K562 (cell line): ENCODE measurements around the gene PROK2. TPM values are rescaled to one million over a fixed set of nuclear protein-coding genes. Genes with fewer than 3 reads are reported as not detected.

ENCODE experiments used
- ATAC-seq: fragments of 200-7000 bp; cut with Tn5 transposase; 3 replicates; pipeline ENCODE4 v1.9.1; 2020; ENCODE audit warnings: moderate library complexity
- BruUV-seq: library from RNA; stranded (reverse); fragments of 400-500 nt; replicated peaks from 2 replicates; lab custom pipeline; 2021; lab: Mats Ljungman, UMichigan
- CTCF ChIA-PET: fragments of 300-600 bp; formaldehyde crosslinking; extraction: SDS; loops from one replicate; lab custom pipeline; 2021; ENCODE audit warnings: low intra/inter-chr PET ratio; lab: Yijun Ruan, JAX
- POLR2A ChIA-PET: fragments of 300-600, 350-650 bp; sonication (Branson Sonifier 250); formaldehyde crosslinking; extraction: SDS; loops from one replicate; lab custom pipeline; 2021; ENCODE audit warnings: antibody characterized with exemption, inconsistent platforms; lab: Yijun Ruan, JAX
- DNase-seq, 4 experiments: peaks; one replicate each; pipeline versions ENCODE4 v3.0.0 to v3.0.0-alpha.2; 2011 to 2018; ENCODE audit warnings: low spot score in 3 of 4, mixed read lengths in 3 of 4; ENCODE audit errors: extremely low read depth in 1 of 4
- FAIRE-seq: peaks from 2 replicates; lab custom pipeline; 2011; peaks lifted over from hg19 to GRCh38; lab: Jason Lieb, UNC
- H2AFZ ChIP-seq: 2 replicates; pipeline ENCODE4 v1.6.0; 2011; ENCODE audit warnings: low read depth, low read length, control low read depth, inconsistent platforms
- H3K27ac ChIP-seq: fragments of 200-600 bp; 3 replicates; pipeline ENCODE4 v1.8.0; 2011; ENCODE audit warnings: low read depth, mild to moderate bottlenecking, control low read depth, inconsistent platforms, low read length, moderate library complexity, mixed read lengths; ENCODE audit errors: extremely low read depth
- H3K27me3 ChIP-seq, 2 experiments: fragments of 300-600 bp in 1 of 2; 2 replicates in 1 of 2; 3 replicates in 1 of 2; pipeline versions ENCODE4 v1.6.0 to v1.8.0; 2011; ENCODE audit warnings: inconsistent platforms in 2 of 2, low read length in 2 of 2, mild to moderate bottlenecking in 1 of 2, mixed read lengths in 1 of 2, moderate library complexity in 1 of 2; ENCODE audit not compliant: control insufficient read depth in 2 of 2, insufficient read depth in 2 of 2
- H3K36me3 ChIP-seq: fragments of 300-600 bp; 3 replicates; pipeline ENCODE4 v1.8.0; 2011; ENCODE audit warnings: mild to moderate bottlenecking, low read length, inconsistent platforms; ENCODE audit not compliant: control insufficient read depth, insufficient read depth
- H3K4me1 ChIP-seq, 2 experiments: fragments of 200-600 bp in 1 of 2; replicated peaks in 1 of 2; 2 replicates in 1 of 2; 3 replicates in 1 of 2; pipeline versions ENCODE4 v1.5.1 to v1.8.0; 2011; ENCODE audit warnings: inconsistent platforms in 2 of 2, low read length in 2 of 2, mild to moderate bottlenecking in 1 of 2, mixed read lengths in 1 of 2, moderate library complexity in 1 of 2; ENCODE audit not compliant: control insufficient read depth in 2 of 2, insufficient read depth in 2 of 2
- H3K4me2 ChIP-seq: 2 replicates; pipeline ENCODE4 v1.6.1; 2011; ENCODE audit warnings: low read length, control low read depth, inconsistent platforms, mixed read lengths; ENCODE audit not compliant: insufficient read depth
- H3K4me3 ChIP-seq: fragments of 200-600 bp; sonication (generic), shearing (Covaris generic); 2 replicates; pipeline ENCODE4 v1.5.1; 2016; ENCODE audit warnings: control low read depth, inconsistent platforms
- H3K79me2 ChIP-seq: fragments of 200-600 bp; 3 replicates; pipeline ENCODE4 v1.8.0; 2011; ENCODE audit warnings: low read length, inconsistent platforms; ENCODE audit not compliant: control insufficient read depth, insufficient read depth
- H3K9ac ChIP-seq, 2 experiments: 2 replicates each; pipeline versions ENCODE4 v1.6.0 to v1.6.1; 2011; ENCODE audit warnings: low read depth in 2 of 2, low read length in 2 of 2, control low read depth in 1 of 2, inconsistent platforms in 1 of 2, mild to moderate bottlenecking in 1 of 2, mixed read lengths in 1 of 2; ENCODE audit not compliant: insufficient read depth in 1 of 2
- H3K9me1 ChIP-seq: one replicate; pipeline ENCODE4 v1.6.0; 2011; ENCODE audit warnings: inconsistent platforms, mild to moderate bottlenecking, low read length, moderate library complexity; ENCODE audit not compliant: control insufficient read depth, insufficient read depth
- H3K9me3 ChIP-seq: replicated peaks from 2 replicates; pipeline ENCODE4 v1.5.1; 2011; ENCODE audit warnings: low read depth, low read length, inconsistent platforms; ENCODE audit not compliant: control insufficient read depth, insufficient read depth
- H4K20me1 ChIP-seq: replicated peaks from 2 replicates; pipeline ENCODE4 v1.6.1; 2011; ENCODE audit warnings: low read length, inconsistent platforms, mixed read lengths; ENCODE audit not compliant: control insufficient read depth, insufficient read depth
- FOXJ3 ChIP-seq: sonication (generic); formaldehyde crosslinking; IDR thresholded peaks from 2 replicates; pipeline ENCODE4 v1.4.0; 2020; ENCODE audit warnings: mild to moderate bottlenecking, missing genetic modification reagents
- HDAC1 ChIP-seq, 2 experiments: fragments of 450-650 bp; IDR thresholded peaks; 2 replicates each; pipeline ENCODE4 v1.6.1; 2016 to 2017; ENCODE audit warnings: inconsistent platforms in 1 of 2, mild to moderate bottlenecking in 1 of 2, moderate library complexity in 1 of 2
- HDAC6 ChIP-seq: IDR thresholded peaks from 2 replicates; pipeline ENCODE4 v1.6.1; 2012; ENCODE audit warnings: low read depth, mild to moderate bottlenecking, control low read depth, inconsistent platforms, low read length, moderate library complexity
- KAT7 ChIP-seq: sonication (generic); formaldehyde crosslinking; IDR thresholded peaks from 2 replicates; pipeline ENCODE4 v1.8.0; 2022; ENCODE audit warnings: missing genetic modification reagents, mild to moderate bottlenecking, borderline replicate concordance
- ZNF184 ChIP-seq: sonication (generic); formaldehyde crosslinking; IDR thresholded peaks from 2 replicates; pipeline ENCODE4 v1.5.0; 2020; ENCODE audit warnings: missing genetic modification reagents
- ZNF507 ChIP-seq: conservative IDR thresholded peaks from 2 replicates; pipeline ENCODE4 v1.6.1; 2017; ENCODE audit warnings: missing genetic modification characterization, missing compliant biosample characterization
- WGBS: fragments of 100-300 bp; shearing (Covaris generic); methylation state at CpG from one replicate; pipeline ENCODE4 v1.1.6; 2016; ENCODE audit warnings: low coverage, mixed read lengths; ENCODE audit not compliant: insufficient coverage; ENCODE audit errors: missing lambda C conversion rate; 5-methylcytosine and 5-hydroxymethylcytosine counted together
- in situ Hi-C: fragments of 300-500 bp; cut with MboI; formaldehyde crosslinking; loops from 4 replicates; pipeline ENCODE4 v1.15.0; 2018; ENCODE audit warnings: inconsistent platforms, mixed read lengths
- intact Hi-C: fragments of 100-400 bp; cut with micrococcal nuclease; formaldehyde crosslinking; loops from 2 replicates; pipeline ENCODE4 v1.14.2; 2022
- polyA plus RNA-seq, 8 experiments: library from polyadenylated mRNA; depleted of rRNA in 4 of 8; stranded (reverse) in 5 of 8; unstranded in 3 of 8; fragments of >200 nt; fragmentation: Nextera tagmentation in 2 of 8; fragmentation: Illumina TruSeq in 1 of 8; extraction: Ambion mirVana in 2 of 8; extraction: Trizol in 1 of 8; gene quantifications; 2 replicates each; pipeline versions ENCODE4 v1.2.1 to v1.2.3, GENCODE V29; 2011 to 2014; ENCODE audit warnings: inconsistent platforms in 1 of 8, missing spikeins in 1 of 8
- total RNA-seq, 7 experiments: library from RNA; depleted of rRNA in 6 of 7; stranded (reverse); fragments of >200 nt in 6 of 7; fragmentation: Illumina TruSeq in 2 of 7; extraction: Trizol in 2 of 7; gene quantifications; 2 replicates each; pipeline versions ENCODE4 v1.2.1 to v1.2.3, GENCODE V29; 2011 to 2021; ENCODE audit warnings: low replicate concordance in 1 of 7
- TF ChIP-seq, protein P1 (sequence below), 2 experiments: fragments of 450-650 bp; IDR thresholded peaks; 2 replicates each; pipeline ENCODE4 v1.6.1; 2016
- TF ChIP-seq, protein P2 (sequence below): sonication (generic); formaldehyde crosslinking; IDR thresholded peaks from 2 replicates; pipeline ENCODE4 v1.9.0; 2022; ENCODE audit warnings: mild to moderate bottlenecking, missing genetic modification reagents
- TF ChIP-seq, protein P3 (sequence below): fragments of 250-450 bp; sonication (Bioruptor Pico); IDR thresholded peaks from 2 replicates; pipeline ENCODE4 v1.4.0; 2020; ENCODE audit warnings: borderline replicate concordance
- TF ChIP-seq, protein P4 (sequence below): fragments of 200-800 bp; sonication (Bioruptor generic); IDR thresholded peaks from 2 replicates; pipeline ENCODE4 v1.6.1; 2017; ENCODE audit warnings: missing genetic modification characterization, missing compliant biosample characterization

PROK2 gene
- total and polyA plus RNA-seq, 9 of the 15 experiments (the other 6 are each of a cell fraction or from before 2014, with no cell fraction given), result 0.07 to 0.13 TPM; not detected in 7

DNA sequence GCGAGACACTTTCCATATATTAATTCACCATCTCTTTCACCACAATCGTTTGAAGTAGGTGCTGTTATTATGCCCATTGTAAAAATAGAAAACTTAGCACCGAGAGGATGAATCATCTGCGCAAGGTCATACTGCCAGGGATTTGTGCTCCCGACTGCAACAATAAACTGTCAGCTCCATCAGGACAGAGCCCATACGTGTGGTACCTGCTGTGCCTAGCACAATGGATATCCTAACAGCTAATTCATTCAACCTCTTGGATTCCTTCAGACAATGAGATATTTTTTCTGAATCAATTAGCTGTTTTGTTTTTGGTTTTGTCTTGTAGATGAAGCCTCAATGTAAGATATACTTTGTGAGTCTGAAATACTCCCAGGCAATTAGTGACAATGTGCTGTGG, 32.3 kb upstream of the PROK2 start:
- ATAC-seq, result no peak
- Histone ChIP-seq H3K27me3 (peaks cover 4 to 5% of the 10 kb centered on the region in 2 experiments; a peak in 4 of 5 replicates), H3K36me3 (no peaks in the 10 kb centered on the region), H3K27ac (no peak overlapping the region), H3K79me2 (no peaks in the 10 kb centered on the region), H3K9me1 (no peaks in the 10 kb centered on the region), H3K4me1 (no peaks in the 10 kb centered on the region), H3K4me3 (no peak overlapping the region), H3K9ac (no peak overlapping the region), H3K4me2 (no peak overlapping the region), H4K20me1 (no peaks in the 10 kb centered on the region), H3K9me3 (no peaks in the 10 kb centered on the region), H2AFZ (no peak overlapping the region)
- no TSS peak for BruUV-seq
- ChIA-PET CTCF (no interaction called here), POLR2A (no interaction called here)
- intact Hi-C loops (no loop called here), in situ Hi-C loops (no loop called here)
- no peak for DNase-seq
- TF ChIP-seq, protein P1, sequence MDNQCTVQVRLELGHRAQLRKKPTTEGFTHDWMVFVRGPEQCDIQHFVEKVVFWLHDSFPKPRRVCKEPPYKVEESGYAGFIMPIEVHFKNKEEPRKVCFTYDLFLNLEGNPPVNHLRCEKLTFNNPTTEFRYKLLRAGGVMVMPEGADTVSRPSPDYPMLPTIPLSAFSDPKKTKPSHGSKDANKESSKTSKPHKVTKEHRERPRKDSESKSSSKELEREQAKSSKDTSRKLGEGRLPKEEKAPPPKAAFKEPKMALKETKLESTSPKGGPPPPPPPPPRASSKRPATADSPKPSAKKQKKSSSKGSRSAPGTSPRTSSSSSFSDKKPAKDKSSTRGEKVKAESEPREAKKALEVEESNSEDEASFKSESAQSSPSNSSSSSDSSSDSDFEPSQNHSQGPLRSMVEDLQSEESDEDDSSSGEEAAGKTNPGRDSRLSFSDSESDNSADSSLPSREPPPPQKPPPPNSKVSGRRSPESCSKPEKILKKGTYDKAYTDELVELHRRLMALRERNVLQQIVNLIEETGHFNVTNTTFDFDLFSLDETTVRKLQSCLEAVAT (IDR thresholded peaks at IDR 0.05), result no peak
- no peak for TF ChIP-seq KAT7 (CRISPR knock-in tag)
- TF ChIP-seq, protein P2, sequence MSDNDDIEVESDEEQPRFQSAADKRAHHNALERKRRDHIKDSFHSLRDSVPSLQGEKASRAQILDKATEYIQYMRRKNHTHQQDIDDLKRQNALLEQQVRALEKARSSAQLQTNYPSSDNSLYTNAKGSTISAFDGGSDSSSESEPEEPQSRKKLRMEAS (CRISPR knock-in tag), result no peak
- no peak for TF ChIP-seq FOXJ3 (CRISPR knock-in tag)
- TF ChIP-seq HDAC6, result no peak
- TF ChIP-seq ZNF184 (CRISPR knock-in tag), result no peak
- no peak for TF ChIP-seq ZNF507
- TF ChIP-seq, protein P3, sequence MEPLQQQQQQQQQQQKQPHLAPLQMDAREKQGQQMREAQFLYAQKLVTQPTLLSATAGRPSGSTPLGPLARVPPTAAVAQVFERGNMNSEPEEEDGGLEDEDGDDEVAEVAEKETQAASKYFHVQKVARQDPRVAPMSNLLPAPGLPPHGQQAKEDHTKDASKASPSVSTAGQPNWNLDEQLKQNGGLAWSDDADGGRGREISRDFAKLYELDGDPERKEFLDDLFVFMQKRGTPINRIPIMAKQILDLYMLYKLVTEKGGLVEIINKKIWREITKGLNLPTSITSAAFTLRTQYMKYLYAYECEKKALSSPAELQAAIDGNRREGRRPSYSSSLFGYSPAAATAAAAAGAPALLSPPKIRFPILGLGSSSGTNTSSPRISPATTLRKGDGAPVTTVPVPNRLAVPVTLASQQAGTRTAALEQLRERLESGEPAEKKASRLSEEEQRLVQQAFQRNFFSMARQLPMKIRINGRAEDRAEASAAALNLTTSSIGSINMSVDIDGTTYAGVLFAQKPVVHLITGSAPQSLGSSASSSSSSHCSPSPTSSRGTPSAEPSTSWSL (CRISPR knock-in tag), result no peak
- TF ChIP-seq, protein P4, sequence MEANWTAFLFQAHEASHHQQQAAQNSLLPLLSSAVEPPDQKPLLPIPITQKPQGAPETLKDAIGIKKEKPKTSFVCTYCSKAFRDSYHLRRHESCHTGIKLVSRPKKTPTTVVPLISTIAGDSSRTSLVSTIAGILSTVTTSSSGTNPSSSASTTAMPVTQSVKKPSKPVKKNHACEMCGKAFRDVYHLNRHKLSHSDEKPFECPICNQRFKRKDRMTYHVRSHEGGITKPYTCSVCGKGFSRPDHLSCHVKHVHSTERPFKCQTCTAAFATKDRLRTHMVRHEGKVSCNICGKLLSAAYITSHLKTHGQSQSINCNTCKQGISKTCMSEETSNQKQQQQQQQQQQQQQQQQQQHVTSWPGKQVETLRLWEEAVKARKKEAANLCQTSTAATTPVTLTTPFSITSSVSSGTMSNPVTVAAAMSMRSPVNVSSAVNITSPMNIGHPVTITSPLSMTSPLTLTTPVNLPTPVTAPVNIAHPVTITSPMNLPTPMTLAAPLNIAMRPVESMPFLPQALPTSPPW, result no peak
- TF ChIP-seq HDAC1 (IDR thresholded peaks at IDR 0.05), result no peak
- no peak for FAIRE-seq
- WGBS, result 3% methylated on average over 6 of the region's 6 CpGs
